Measurements from ENCODE around the gene GJB3.

The GJB3 gene

DNA sequence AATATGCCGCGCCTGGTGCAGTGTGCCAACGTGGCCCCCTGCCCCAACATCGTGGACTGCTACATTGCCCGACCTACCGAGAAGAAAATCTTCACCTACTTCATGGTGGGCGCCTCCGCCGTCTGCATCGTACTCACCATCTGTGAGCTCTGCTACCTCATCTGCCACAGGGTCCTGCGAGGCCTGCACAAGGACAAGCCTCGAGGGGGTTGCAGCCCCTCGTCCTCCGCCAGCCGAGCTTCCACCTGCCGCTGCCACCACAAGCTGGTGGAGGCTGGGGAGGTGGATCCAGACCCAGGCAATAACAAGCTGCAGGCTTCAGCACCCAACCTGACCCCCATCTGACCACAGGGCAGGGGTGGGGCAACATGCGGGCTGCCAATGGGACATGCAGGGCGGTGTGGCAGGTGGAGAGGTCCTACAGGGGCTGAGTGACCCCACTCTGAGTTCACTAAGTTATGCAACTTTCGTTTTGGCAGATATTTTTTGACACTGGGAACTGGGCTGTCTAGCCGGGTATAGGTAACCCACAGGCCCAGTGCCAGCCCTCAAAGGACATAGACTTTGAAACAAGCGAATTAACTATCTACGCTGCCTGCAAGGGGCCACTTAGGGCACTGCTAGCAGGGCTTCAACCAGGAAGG is 4.3 kb downstream of the GJB3 start:
- H3K4me3 ChIP-seq (ENCODE audit: low read depth in 1 of 2, low read length in 2 of 2): no peak overlapping the region
- H3K9ac ChIP-seq (ENCODE audit: low read depth in 1 of 2, low read length in 2 of 2): no peak overlapping the region
- peaks cover 10 to 13% of the 10 kb centered on the region in 2 donors for H3K27me3 ChIP-seq (ENCODE audit: control insufficient read depth in 1 of 2, insufficient read depth in 2 of 2, low read length in 2 of 2)
- no peak overlapping the region for H3K27ac ChIP-seq (ENCODE audit: low read depth, low read length)
- H3K4me1 ChIP-seq (ENCODE audit: control insufficient read depth in 1 of 2, insufficient read depth in 2 of 2, low read length in 2 of 2): peaks cover 11 to 17% of the 10 kb centered on the region in 2 donors
- no peaks in the 10 kb centered on the region for H3K36me3 ChIP-seq (ENCODE audit: control insufficient read depth in 1 of 2, insufficient read depth in 2 of 2, low read length in 2 of 2)
- no peaks in the 10 kb centered on the region for H3K9me3 ChIP-seq (ENCODE audit: control insufficient read depth in 1 of 2, low read length in 2 of 2)

DNA sequence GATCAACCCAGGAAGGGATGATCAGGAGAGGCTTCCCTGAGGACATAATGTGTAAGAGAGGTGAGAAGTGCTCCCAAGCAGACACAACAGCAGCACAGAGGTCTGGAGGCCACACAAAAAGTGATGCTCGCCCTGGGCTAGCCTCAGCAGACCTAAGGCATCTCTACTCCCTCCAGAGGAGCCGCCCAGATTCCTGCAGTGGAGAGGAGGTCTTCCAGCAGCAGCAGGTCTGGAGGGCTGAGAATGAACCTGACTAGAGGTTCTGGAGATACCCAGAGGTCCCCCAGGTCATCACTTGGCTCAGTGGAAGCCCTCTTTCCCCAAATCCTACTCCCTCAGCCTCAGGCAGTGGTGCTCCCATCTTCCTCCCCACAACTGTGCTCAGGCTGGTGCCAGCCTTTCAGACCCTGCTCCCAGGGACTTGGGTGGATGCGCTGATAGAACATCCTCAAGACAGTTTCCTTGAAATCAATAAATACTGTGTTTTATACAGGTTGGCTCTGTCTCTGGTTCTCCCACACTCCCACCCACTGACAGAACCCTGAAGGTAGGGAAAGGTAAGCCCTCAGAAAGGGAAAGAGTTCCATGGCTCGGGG is 5.0 kb downstream of the GJB3 start:
- H3K27me3 ChIP-seq (ENCODE audit: control insufficient read depth in 1 of 2, insufficient read depth in 2 of 2, low read length in 2 of 2): peaks cover 7 to 8% of the 10 kb centered on the region in 2 donors
- H3K36me3 ChIP-seq (ENCODE audit: control insufficient read depth in 1 of 2, insufficient read depth in 2 of 2, low read length in 2 of 2): no peaks in the 10 kb centered on the region
- H3K27ac ChIP-seq (ENCODE audit: low read depth, low read length): no peak overlapping the region
- H3K9me3 ChIP-seq (ENCODE audit: control insufficient read depth in 1 of 2, low read length in 2 of 2): no peaks in the 10 kb centered on the region
- H3K4me3 ChIP-seq (ENCODE audit: low read depth in 1 of 2, low read length in 2 of 2): no peak overlapping the region
- H3K4me1 ChIP-seq (ENCODE audit: control insufficient read depth in 1 of 2, insufficient read depth in 2 of 2, low read length in 2 of 2): peaks cover 11 to 14% of the 10 kb centered on the region in 2 donors
- H3K9ac ChIP-seq (ENCODE audit: low read depth in 1 of 2, low read length in 2 of 2): no peak overlapping the region

- Histone ChIP-seq H3K4me1 (ENCODE audit: control insufficient read depth in 1 of 2, insufficient read depth in 2 of 2, low read length in 2 of 2) (peaks cover 6 to 11% of the 10 kb centered on the region in 2 donors), H3K9me3 (ENCODE audit: control insufficient read depth in 1 of 2, low read length in 2 of 2) (no peaks in the 10 kb centered on the region), H3K27ac (ENCODE audit: low read depth, low read length) (no peak overlapping the region), H3K36me3 (ENCODE audit: control insufficient read depth in 1 of 2, insufficient read depth in 2 of 2, low read length in 2 of 2) (no peaks in the 10 kb centered on the region), H3K27me3 (ENCODE audit: control insufficient read depth in 1 of 2, insufficient read depth in 2 of 2, low read length in 2 of 2) (peaks cover 6 to 9% of the 10 kb centered on the region in 2 donors), H3K4me3 (ENCODE audit: low read depth in 1 of 2, low read length in 2 of 2) (no peak overlapping the region), H3K9ac (ENCODE audit: low read depth in 1 of 2, low read length in 2 of 2) (no peak overlapping the region)
Measured at GRCh38 chr1:34786521-34787325, 5.7 kb downstream of the GJB3 start.

GRCh38 chr1:34787461-34788420 is 6.7 kb downstream of the GJB3 start:
- H3K4me1 ChIP-seq (ENCODE audit: control insufficient read depth in 1 of 2, insufficient read depth in 2 of 2, low read length in 2 of 2): peaks cover 0 to 6% of the 10 kb centered on the region in 2 donors
- peaks cover 10% of the 10 kb centered on the region in 2 donors for H3K27me3 ChIP-seq (ENCODE audit: control insufficient read depth in 1 of 2, insufficient read depth in 2 of 2, low read length in 2 of 2)
- H3K4me3 ChIP-seq (ENCODE audit: low read depth in 1 of 2, low read length in 2 of 2): no peak overlapping the region
- no peaks in the 10 kb centered on the region for H3K9me3 ChIP-seq (ENCODE audit: control insufficient read depth in 1 of 2, low read length in 2 of 2)
- H3K27ac ChIP-seq (ENCODE audit: low read depth, low read length): no peak overlapping the region
- H3K9ac ChIP-seq (ENCODE audit: low read depth in 1 of 2, low read length in 2 of 2): no peak overlapping the region
- no peaks in the 10 kb centered on the region for H3K36me3 ChIP-seq (ENCODE audit: control insufficient read depth in 1 of 2, insufficient read depth in 2 of 2, low read length in 2 of 2)

GRCh38 chr1:34790985-34791384 is 10.0 kb downstream of the GJB3 start:
- H3K9ac ChIP-seq (ENCODE audit: low read depth in 1 of 2, low read length in 2 of 2): no peak overlapping the region
- H3K36me3 ChIP-seq (ENCODE audit: control insufficient read depth in 1 of 2, insufficient read depth in 2 of 2, low read length in 2 of 2): no peaks in the 10 kb centered on the region
- no peaks in the 10 kb centered on the region for H3K9me3 ChIP-seq (ENCODE audit: control insufficient read depth in 1 of 2, low read length in 2 of 2)
- peaks cover 10 to 21% of the 10 kb centered on the region in 2 donors for H3K27me3 ChIP-seq (ENCODE audit: control insufficient read depth in 1 of 2, insufficient read depth in 2 of 2, low read length in 2 of 2)
- no peak overlapping the region for H3K4me3 ChIP-seq (ENCODE audit: low read depth in 1 of 2, low read length in 2 of 2)
- H3K4me1 ChIP-seq (ENCODE audit: control insufficient read depth in 1 of 2, insufficient read depth in 2 of 2, low read length in 2 of 2): no peaks in the 10 kb centered on the region
- no peak overlapping the region for H3K27ac ChIP-seq (ENCODE audit: low read depth, low read length)

DNA sequence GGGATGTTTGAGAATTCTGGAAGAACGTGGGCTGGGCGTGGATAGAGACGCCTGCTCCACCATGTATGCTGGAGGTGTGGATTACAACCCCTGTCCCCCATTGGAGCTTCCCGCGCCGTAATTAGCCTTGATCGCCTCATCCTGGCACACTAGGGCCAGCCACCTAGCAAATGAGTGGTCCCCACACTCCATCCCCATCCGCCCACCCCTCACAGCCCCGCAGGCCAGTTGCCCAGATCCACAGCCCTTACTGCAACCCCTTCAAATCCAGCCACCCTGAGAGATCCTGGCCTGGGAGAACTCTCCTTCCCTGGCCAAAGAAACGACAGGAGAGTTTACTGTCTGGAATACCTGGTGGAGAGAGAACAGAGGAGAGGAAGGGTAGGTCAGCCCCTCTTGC is 11.4 kb downstream of the GJB3 start:
- no peaks in the 10 kb centered on the region for H3K36me3 ChIP-seq (ENCODE audit: control insufficient read depth in 1 of 2, insufficient read depth in 2 of 2, low read length in 2 of 2)
- H3K4me1 ChIP-seq (ENCODE audit: control insufficient read depth in 1 of 2, insufficient read depth in 2 of 2, low read length in 2 of 2): no peaks in the 10 kb centered on the region
- H3K9me3 ChIP-seq (ENCODE audit: control insufficient read depth in 1 of 2, low read length in 2 of 2): no peaks in the 10 kb centered on the region
- H3K4me3 ChIP-seq (ENCODE audit: low read depth in 1 of 2, low read length in 2 of 2): no peak overlapping the region
- peaks cover 10 to 21% of the 10 kb centered on the region in 2 donors for H3K27me3 ChIP-seq (ENCODE audit: control insufficient read depth in 1 of 2, insufficient read depth in 2 of 2, low read length in 2 of 2)
- no peak overlapping the region for H3K27ac ChIP-seq (ENCODE audit: low read depth, low read length)
- H3K9ac ChIP-seq (ENCODE audit: low read depth in 1 of 2, low read length in 2 of 2): no peak overlapping the region

DNA sequence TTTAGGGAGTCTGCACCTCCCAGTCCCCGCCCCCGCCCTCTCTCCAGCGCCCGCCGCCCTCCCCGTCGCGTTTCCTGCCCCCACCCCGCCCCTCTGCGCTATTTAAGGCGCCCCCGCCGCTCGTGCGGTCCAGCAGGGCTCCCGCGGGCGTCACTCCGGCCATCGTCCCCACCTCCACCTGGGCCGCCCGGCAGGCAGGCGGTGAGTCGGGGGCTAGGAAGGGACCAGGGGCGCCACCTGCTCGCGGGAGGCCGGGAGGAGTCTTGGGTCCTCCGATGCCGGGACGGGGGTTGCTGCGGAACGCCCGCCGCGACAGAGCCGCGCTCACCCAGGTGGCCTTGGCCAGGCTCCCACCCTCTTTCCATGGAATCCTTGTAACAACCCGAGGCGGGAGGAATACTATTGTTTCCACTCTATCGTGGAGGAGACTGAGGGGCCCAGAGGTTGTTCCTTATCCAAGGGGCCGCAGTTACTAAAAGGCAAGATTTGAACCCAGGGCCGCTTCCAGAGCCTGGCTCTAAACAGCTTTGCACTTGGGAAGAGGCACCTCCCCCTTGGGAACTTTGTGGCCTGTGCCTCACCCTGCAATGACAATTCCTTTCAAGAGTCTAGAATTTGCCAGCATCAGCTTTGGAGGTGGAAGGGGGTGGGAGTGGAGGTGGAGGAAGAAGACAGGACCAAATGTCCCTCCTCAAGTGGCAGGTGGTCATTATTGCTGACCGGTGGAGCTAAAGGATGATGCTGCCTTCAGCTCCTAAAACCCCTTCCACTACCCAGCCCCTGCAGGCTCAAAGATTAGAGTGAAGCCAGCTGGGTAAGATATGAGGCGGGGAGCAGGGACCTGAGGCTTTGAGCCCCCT is 12.1 kb downstream of the GJB3 start, which contains the start of gene GJA4:
TSS of gene GJA4 (plus strand) at position 132 of the 860 bp plus-strand sequence. CDS start 1,215 bp downstream, outside the sequence.
- Histone ChIP-seq H3K9ac (ENCODE audit: low read depth in 1 of 2, low read length in 2 of 2) (no peak within 1 kb of the TSS), H3K27ac (ENCODE audit: low read depth, low read length) (no peak within 1 kb of the TSS), H3K4me3 (ENCODE audit: low read depth in 1 of 2, low read length in 2 of 2) (peak within 1 kb of the TSS; percentile 4 to 13)

DNA sequence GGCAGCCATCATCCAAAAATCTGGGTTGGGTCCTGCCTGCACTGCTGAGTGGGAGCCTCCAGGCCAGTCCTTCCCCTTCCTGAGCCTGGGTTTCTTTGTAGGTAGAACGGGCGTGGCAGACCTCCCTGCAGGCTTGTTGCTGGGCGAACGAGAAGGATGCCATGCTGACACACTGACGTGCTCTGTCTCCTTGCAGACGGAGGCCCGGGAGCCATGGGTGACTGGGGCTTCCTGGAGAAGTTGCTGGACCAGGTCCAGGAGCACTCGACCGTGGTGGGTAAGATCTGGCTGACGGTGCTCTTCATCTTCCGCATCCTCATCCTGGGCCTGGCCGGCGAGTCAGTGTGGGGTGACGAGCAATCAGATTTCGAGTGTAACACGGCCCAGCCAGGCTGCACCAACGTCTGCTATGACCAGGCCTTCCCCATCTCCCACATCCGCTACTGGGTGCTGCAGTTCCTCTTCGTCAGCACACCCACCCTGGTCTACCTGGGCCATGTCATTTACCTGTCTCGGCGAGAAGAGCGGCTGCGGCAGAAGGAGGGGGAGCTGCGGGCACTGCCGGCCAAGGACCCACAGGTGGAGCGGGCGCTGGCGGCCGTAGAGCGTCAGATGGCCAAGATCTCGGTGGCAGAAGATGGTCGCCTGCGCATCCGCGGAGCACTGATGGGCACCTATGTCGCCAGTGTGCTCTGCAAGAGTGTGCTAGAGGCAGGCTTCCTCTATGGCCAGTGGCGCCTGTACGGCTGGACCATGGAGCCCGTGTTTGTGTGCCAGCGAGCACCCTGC is 13.2 kb downstream of the GJB3 start:
- no peaks in the 10 kb centered on the region for H3K9me3 ChIP-seq (ENCODE audit: control insufficient read depth in 1 of 2, low read length in 2 of 2)
- H3K4me1 ChIP-seq (ENCODE audit: control insufficient read depth in 1 of 2, insufficient read depth in 2 of 2, low read length in 2 of 2): no peaks in the 10 kb centered on the region
- H3K36me3 ChIP-seq (ENCODE audit: control insufficient read depth in 1 of 2, insufficient read depth in 2 of 2, low read length in 2 of 2): no peaks in the 10 kb centered on the region
- peaks cover 10 to 21% of the 10 kb centered on the region in 2 donors for H3K27me3 ChIP-seq (ENCODE audit: control insufficient read depth in 1 of 2, insufficient read depth in 2 of 2, low read length in 2 of 2)
- no peak overlapping the region for H3K27ac ChIP-seq (ENCODE audit: low read depth, low read length)
- H3K9ac ChIP-seq (ENCODE audit: low read depth in 1 of 2, low read length in 2 of 2): no peak overlapping the region
- no peak overlapping the region for H3K4me3 ChIP-seq (ENCODE audit: low read depth in 1 of 2, low read length in 2 of 2)

More for the DNA sequence above, 12.1 kb downstream of the GJB3 start, which contains the start of gene GJA4:
- peaks cover 10 to 21% of the 10 kb centered on the region in 2 donors for H3K27me3 ChIP-seq (ENCODE audit: control insufficient read depth in 1 of 2, insufficient read depth in 2 of 2, low read length in 2 of 2)
- H3K36me3 ChIP-seq (ENCODE audit: control insufficient read depth in 1 of 2, insufficient read depth in 2 of 2, low read length in 2 of 2): no peaks in the 10 kb centered on the region
- H3K9me3 ChIP-seq (ENCODE audit: control insufficient read depth in 1 of 2, low read length in 2 of 2): no peaks in the 10 kb centered on the region
- H3K4me1 ChIP-seq (ENCODE audit: control insufficient read depth in 1 of 2, insufficient read depth in 2 of 2, low read length in 2 of 2): no peaks in the 10 kb centered on the region

Measured in duodenal mucosa (tissue), 2 donors.